ENCODE results near the gene MYO3B. TPM values are rescaled to one million over a fixed set of nuclear protein-coding genes. Genes with fewer than 3 reads are reported as not detected.

Gene MYO3B
- polyA plus RNA-seq, 12 donors, result 0.07 to 3.2 (median 0.23) TPM; not detected in 2

GRCh38 chr2:170162271-170162632, 15.7 kb upstream of the MYO3B start:
- DNase-seq, result no peak

- DNase-seq, result no peak
Measured at GRCh38 chr2:170163411-170164065, 14.4 kb upstream of the MYO3B start.

GRCh38 chr2:170165129-170165528, 12.8 kb upstream of the MYO3B start:
- DNase-seq, result no peak

- DNase-seq, result no peak
Measured at GRCh38 chr2:170166735-170167134, 11.2 kb upstream of the MYO3B start.

GRCh38 chr2:170170281-170171040, 7.5 kb upstream of the MYO3B start:
- DNase-seq, result no peak

GRCh38 chr2:170176212-170176611, 1.7 kb upstream of the MYO3B start:
- no peak for DNase-seq

GRCh38 chr2:170180031-170180566, 2.2 kb downstream of the MYO3B start:
- DNase-seq, result no peak

GRCh38 chr2:170181602-170182001, 3.7 kb downstream of the MYO3B start:
- no peak for DNase-seq

GRCh38 chr2:170185319-170185718, 7.4 kb downstream of the MYO3B start:
- no peak for DNase-seq

GRCh38 chr2:170189757-170190156, 11.8 kb downstream of the MYO3B start:
- DNase-seq, result no peak

GRCh38 chr2:170190172-170190571, 12.2 kb downstream of the MYO3B start:
- DNase-seq, result no peak

- DNase-seq, result no peak
Measured at GRCh38 chr2:170191166-170191866, 13.4 kb downstream of the MYO3B start.

- no peak for DNase-seq
Measured at GRCh38 chr2:170196963-170197362, 19.0 kb downstream of the MYO3B start.

GRCh38 chr2:170201275-170201674, 23.3 kb downstream of the MYO3B start:
- no peak for DNase-seq

- no peak for DNase-seq
Measured at GRCh38 chr2:170201734-170202393, 23.9 kb downstream of the MYO3B start.

- DNase-seq, result peak; percentile 54
Measured at GRCh38 chr2:170202437-170202836, 24.5 kb downstream of the MYO3B start.

- DNase-seq, result no peak
Measured at GRCh38 chr2:170204298-170204951, 26.5 kb downstream of the MYO3B start.

- no peak for DNase-seq
Measured at GRCh38 chr2:170206246-170206645, 28.3 kb downstream of the MYO3B start.

GRCh38 chr2:170206805-170207407, 29.0 kb downstream of the MYO3B start:
- DNase-seq, result no peak

GRCh38 chr2:170207901-170208300, 30.0 kb downstream of the MYO3B start:
- DNase-seq, result no peak

GRCh38 chr2:170208967-170209366, 31.0 kb downstream of the MYO3B start:
- DNase-seq, result no peak
